Adipocyte (in vitro differentiated cells): ENCODE data around the gene INCA1.
"Not testable (repeated sequence)": the region's sequence is repeated elsewhere in the genome, so short reads cannot be mapped to it uniquely, and the experiment has no call there.

Experiments used
- DNase-seq: peaks from one replicate; pipeline ENCODE4 v3.0.0-alpha.2; 2015; ENCODE audit warnings: low read depth
- H3K27me3 ChIP-seq: replicated peaks from 2 replicates; pipeline ENCODE4 v1.7.0; 2013; ENCODE audit warnings: mild to moderate bottlenecking, low read length, moderate library complexity; ENCODE audit not compliant: control insufficient read depth, insufficient read depth
- H3K36me3 ChIP-seq: 2 replicates; pipeline ENCODE4 v1.7.0; 2013; ENCODE audit warnings: low read length, mild to moderate bottlenecking, moderate library complexity; ENCODE audit not compliant: control insufficient read depth, insufficient read depth, severe bottlenecking
- H3K4me1 ChIP-seq: 2 replicates; pipeline ENCODE4 v1.7.0; 2013; ENCODE audit warnings: mild to moderate bottlenecking, low read length, moderate library complexity; ENCODE audit not compliant: control insufficient read depth, insufficient read depth
- H3K4me3 ChIP-seq: 2 replicates; pipeline ENCODE4 v1.7.0; 2013; ENCODE audit warnings: mild to moderate bottlenecking, low read length, moderate library complexity
- H3K9ac ChIP-seq: 2 replicates; pipeline ENCODE4 v1.7.0; 2013; ENCODE audit warnings: mild to moderate bottlenecking, low read length, moderate library complexity
- H3K9me3 ChIP-seq: 2 replicates; pipeline ENCODE4 v1.7.0; 2013; ENCODE audit warnings: mild to moderate bottlenecking, low read length, moderate library complexity; ENCODE audit not compliant: control insufficient read depth

The INCA1 gene

DNA sequence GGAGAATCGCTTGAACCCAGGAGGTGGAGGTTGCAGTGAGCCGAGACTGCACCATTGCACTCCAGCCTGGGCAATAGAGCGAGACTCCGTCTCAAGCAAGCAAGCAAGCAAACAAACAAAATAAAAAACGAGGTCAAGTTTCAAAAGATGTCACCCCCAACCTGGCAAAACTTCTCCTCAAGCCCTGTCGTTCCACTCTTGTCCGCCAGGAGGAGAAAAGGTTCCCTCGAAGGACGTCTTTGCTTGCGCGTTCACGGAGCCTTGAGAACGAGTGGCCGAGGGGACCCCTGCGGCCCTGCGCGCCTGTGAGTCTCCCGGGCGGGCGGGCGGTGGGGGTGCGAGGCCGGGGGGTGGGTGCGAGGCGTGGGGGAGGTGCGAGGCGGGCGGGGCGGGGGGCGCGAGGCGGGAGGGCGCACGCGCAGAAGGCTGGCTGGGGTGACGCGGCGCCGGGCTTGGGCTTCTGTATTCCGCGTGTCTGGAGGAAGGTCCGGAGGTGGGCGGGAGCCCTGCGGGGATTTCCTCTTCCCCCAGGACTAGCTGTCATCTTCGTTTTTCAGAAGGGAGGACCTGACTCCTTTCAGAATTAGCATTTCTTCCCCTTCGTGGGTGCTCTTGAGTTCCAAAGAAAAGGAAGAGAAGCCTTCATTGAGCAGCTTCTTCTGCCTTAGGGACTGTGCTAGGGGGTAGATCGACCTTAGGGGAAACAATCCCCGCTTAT, 34.2 kb upstream of the INCA1 start:
- DNase-seq, result peak; percentile 95
- Histone ChIP-seq H3K4me3 (peak overlapping the region; percentile 78), H3K4me1 (peaks cover 2% of the 10 kb centered on the region), H3K36me3 (no peaks in the 10 kb centered on the region), H3K9me3 (no peaks in the 10 kb centered on the region), H3K9ac (peak overlapping the region; percentile 74), H3K27me3 (peaks cover 19% of the 10 kb centered on the region)

DNA sequence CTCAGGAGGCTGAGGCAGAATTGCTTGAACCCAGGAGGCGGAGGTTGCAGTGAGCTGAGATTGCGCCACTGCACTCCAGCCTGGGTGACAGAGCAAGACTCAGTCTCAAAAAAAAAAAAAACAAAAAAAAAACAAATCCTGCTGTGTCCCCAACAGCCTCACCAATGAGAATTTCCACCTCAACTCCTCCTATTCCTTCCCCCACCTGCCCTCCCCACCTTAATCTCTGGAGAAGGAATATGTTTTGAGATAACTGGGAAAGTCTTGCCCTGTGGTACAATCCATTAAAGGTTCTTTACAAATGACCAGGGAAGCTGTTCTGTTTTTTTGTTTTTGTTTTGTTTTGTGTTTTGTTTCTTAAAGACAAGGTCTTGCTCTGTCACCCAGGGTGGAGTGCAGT, 32.8 kb upstream of the INCA1 start:
- H3K4me3 ChIP-seq, DNase-seq, H3K36me3 ChIP-seq, H3K9me3 ChIP-seq, H3K9ac ChIP-seq: not testable (repeated sequence)
- H3K4me1 ChIP-seq, result peaks cover 14% of the 10 kb centered on the region
- peaks cover 17% of the 10 kb centered on the region for H3K27me3 ChIP-seq

DNA sequence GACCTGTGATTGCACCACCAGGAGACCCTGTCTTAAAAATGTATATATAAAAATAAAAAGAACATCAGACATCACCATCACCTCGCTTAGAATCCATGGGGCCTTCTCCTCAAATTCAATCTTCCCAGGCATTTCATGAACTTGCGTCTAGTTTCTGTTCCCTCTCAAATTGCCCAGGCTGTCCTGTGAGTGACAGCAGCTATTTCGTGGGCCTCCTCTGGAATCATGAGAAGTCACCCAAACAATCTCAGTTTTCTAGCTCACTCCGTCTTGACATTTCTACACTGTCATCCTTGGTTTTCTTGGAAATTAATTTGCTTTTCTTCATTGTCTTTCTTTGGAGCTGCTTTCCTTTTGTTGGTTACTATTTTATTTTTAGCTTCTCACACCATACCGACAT, 30.6 kb upstream of the INCA1 start:
- Histone ChIP-seq H3K27me3 (no peaks in the 10 kb centered on the region), H3K4me3 (no peak overlapping the region), H3K9me3 (no peaks in the 10 kb centered on the region), H3K36me3 (peaks cover 9% of the 10 kb centered on the region), H3K9ac (no peak overlapping the region), H3K4me1 (peaks cover 15% of the 10 kb centered on the region)
- DNase-seq, result no peak

DNA sequence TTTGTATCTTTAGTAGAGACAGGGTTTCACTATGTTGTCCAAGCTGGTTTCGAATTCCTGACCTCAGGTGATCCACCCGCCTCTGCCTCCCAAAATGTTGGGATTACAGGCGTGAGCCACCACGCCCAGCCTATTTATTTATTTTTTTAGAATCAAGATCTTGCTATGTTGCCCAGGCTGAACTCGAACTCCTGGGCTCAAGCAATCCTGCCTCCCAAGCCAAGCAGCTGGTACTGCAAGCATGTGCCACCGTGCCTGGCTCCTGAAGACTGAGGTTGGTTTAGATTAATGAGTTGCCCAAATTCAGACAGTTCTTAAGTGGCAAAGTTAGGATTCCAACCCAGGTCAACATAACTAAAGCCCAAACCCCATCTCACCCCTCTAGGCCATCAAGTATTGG, 30.0 kb upstream of the INCA1 start:
- H3K4me1 ChIP-seq, result peaks cover 15% of the 10 kb centered on the region
- H3K9ac ChIP-seq, result no peak overlapping the region
- DNase-seq, result no peak
- H3K36me3 ChIP-seq, result peaks cover 14% of the 10 kb centered on the region
- no peaks in the 10 kb centered on the region for H3K9me3 ChIP-seq
- H3K4me3 ChIP-seq, result no peak overlapping the region
- H3K27me3 ChIP-seq, result no peaks in the 10 kb centered on the region

DNA sequence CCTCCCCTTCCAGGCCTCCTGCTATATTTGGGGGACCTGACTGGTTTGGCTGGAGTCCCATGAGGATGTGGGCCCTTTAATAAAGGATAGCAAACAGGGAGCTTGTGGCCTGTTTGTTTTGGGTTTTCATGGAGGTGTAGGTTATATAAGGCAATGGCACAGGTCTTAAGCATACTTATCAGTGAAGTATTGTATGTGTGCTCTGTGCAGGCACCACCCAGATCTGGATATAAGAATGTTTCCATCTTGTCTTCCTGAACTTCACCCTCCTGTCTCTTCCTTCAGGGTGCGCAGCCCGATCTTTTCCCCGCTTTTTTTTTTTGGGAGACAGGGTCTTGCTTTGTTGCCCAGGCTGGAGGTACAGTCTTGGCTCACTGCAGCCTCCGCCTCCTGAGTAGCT, 27.3 kb upstream of the INCA1 start:
- no peak overlapping the region for H3K9ac ChIP-seq
- DNase-seq, result no peak
- H3K36me3 ChIP-seq, result peaks cover 40% of the 10 kb centered on the region
- H3K9me3 ChIP-seq, result no peaks in the 10 kb centered on the region
- H3K27me3 ChIP-seq, result no peaks in the 10 kb centered on the region
- no peak overlapping the region for H3K4me3 ChIP-seq
- peaks cover 12% of the 10 kb centered on the region for H3K4me1 ChIP-seq

DNA sequence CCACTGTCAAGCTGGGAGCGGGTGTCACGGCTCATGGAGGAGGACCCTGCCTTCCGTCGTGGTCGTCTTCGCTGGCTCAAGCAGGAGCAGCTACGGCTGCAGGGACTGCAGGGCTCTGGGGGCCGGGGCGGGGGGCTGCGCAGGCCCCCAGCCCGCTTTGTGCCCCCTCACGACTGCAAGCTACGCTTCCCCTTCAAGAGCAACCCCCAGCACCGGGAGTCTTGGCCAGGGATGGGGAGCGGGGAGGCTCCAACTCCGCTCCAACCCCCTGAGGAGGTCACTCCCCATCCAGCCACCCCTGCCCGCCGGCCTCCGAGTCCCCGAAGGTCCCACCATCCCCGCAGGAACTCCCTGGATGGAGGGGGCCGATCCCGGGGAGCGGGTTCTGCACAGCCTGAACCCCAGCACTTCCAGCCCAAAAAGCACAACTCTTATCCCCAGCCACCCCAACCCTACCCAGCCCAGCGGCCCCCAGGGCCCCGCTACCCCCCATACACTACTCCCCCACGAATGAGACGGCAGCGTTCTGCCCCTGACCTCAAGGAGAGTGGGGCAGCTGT, 26.3 kb upstream of the INCA1 start:
- Histone ChIP-seq H3K9me3 (no peaks in the 10 kb centered on the region), H3K4me3 (no peak overlapping the region), H3K4me1 (peaks cover 12% of the 10 kb centered on the region), H3K27me3 (no peaks in the 10 kb centered on the region), H3K36me3 (peaks cover 47% of the 10 kb centered on the region), H3K9ac (no peak overlapping the region)
- DNase-seq, result no peak

DNA sequence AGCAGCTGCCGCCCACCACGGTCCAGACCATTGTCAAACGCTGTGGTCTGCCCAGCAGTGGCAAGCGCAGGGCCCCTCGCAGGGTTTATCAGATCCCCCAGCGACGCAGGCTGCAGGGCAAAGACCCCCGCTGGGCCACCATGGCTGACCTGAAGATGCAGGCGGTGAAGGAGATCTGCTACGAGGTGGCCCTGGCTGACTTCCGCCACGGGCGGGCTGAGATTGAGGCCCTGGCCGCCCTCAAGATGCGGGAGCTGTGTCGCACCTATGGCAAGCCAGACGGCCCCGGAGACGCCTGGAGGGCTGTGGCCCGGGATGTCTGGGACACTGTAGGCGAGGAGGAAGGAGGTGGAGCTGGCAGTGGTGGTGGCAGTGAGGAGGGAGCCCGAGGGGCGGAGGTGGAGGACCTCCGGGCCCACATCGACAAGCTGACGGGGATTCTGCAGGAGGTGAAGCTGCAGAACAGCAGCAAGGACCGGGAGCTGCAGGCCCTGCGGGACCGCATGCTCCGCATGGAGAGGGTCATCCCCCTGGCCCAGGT, 24.9 kb upstream of the INCA1 start:
- Histone ChIP-seq H3K36me3 (peaks cover 57% of the 10 kb centered on the region), H3K9me3 (no peaks in the 10 kb centered on the region), H3K27me3 (no peaks in the 10 kb centered on the region), H3K4me1 (peaks cover 12% of the 10 kb centered on the region), H3K9ac (no peak overlapping the region), H3K4me3 (no peak overlapping the region)
- DNase-seq, result no peak

DNA sequence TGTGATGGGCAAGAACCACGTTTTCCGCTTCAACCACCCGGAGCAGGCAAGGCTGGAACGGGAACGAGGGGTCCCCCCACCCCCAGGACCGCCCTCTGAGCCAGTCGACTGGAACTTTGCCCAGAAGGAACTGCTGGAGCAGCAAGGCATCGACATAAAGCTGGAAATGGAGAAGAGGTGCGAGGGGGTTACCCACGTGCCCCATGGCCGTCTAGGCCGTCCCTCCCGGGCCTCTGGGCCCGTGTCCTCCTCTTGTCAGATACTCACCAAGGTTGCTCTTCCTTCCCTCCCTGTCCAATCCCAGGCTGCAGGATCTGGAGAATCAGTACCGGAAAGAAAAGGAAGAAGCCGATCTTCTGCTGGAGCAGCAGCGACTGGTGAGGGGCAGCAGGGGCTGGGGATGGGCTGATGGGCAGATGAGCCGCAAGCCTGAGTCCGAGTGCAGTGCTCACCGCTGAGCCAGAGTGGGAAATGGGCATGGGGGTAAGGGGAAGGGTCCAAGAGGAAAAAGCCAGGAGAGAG, 23.2 kb upstream of the INCA1 start:
- no peak for DNase-seq
- Histone ChIP-seq H3K9ac (no peak overlapping the region), H3K4me3 (no peak overlapping the region), H3K36me3 (peaks cover 66% of the 10 kb centered on the region), H3K27me3 (no peaks in the 10 kb centered on the region), H3K9me3 (no peaks in the 10 kb centered on the region), H3K4me1 (peaks cover 3% of the 10 kb centered on the region)

DNA sequence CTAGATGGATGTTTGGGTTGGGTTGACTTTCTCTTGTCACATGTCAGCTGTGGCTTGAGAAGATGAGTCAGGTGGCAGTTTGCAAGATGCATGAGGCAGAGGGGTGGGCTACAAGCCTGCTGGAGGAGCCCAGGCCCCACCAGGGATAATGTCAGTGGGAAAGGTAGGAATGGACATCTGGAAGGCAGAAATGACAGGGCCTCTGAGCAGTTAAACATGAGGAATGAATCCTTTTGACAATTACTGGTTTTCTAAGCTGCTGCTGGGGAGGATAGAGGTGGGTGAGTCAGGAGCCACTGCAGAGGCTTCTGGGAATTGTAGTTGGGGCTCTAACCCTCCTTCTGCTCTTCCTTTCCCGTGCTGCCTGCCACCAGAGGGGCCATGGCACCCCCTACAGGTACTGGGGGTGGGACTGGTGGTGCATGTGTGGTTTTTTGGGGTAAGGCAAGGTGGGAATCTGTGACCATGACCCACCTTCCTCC, 22.2 kb upstream of the INCA1 start:
- Histone ChIP-seq H3K9me3 (no peaks in the 10 kb centered on the region), H3K4me1 (no peaks in the 10 kb centered on the region), H3K36me3 (peaks cover 74% of the 10 kb centered on the region), H3K4me3 (no peak overlapping the region), H3K27me3 (no peaks in the 10 kb centered on the region), H3K9ac (no peak overlapping the region)
- no peak for DNase-seq

DNA sequence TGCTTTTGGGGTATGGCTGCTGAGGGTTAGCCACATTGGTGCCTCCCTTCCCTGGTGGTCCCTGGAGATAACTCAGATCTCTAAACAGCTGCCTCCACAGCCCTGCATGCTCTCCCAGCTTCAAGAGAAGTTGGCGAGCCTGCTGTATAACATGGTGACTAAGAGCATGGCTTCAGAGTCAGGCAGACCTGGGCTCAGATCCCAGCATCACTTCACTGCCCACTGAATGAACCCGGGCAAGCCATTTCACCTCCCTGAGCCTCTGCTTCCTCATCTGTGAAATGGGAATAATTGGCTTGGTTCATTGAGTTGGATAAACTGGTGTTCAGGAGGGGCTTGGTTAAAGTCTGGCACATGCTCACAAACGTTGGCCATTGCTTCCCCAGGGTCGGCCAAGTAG, 17.0 kb upstream of the INCA1 start:
- H3K9me3 ChIP-seq, result no peaks in the 10 kb centered on the region
- no peak overlapping the region for H3K4me3 ChIP-seq
- DNase-seq, result no peak
- no peaks in the 10 kb centered on the region for H3K4me1 ChIP-seq
- no peaks in the 10 kb centered on the region for H3K27me3 ChIP-seq
- H3K36me3 ChIP-seq, result peaks cover 71% of the 10 kb centered on the region
- H3K9ac ChIP-seq, result no peak overlapping the region

DNA sequence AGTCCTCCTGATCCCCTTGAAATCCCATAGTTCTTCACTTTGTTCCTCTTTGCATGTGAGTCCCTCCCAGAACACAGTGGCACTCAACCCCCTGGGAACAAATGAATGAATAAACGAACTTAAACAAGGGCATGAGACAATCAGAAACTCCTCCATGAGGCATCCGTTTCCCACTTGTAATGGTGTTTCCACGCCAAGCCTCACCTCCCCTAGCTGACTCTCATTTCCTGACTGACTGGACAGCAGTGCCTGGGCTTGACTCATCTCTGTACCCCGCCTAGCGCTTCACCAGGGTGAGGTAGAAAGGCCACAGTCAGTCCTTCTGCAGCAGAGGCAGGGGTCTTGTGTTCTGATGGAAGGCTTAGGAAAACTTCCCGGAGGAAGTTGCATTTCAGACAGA, 14.6 kb upstream of the INCA1 start:
- Histone ChIP-seq H3K36me3 (peaks cover 77% of the 10 kb centered on the region), H3K9me3 (no peaks in the 10 kb centered on the region), H3K27me3 (no peaks in the 10 kb centered on the region), H3K9ac (no peak overlapping the region), H3K4me1 (no peaks in the 10 kb centered on the region), H3K4me3 (no peak overlapping the region)
- peak; percentile 8 for DNase-seq
